ENCODE measurements around the gene ERN1.

The ERN1 gene

GRCh38 chr17:64174686-64175456 is 44.9 kb upstream of the ERN1 start:
- ChIA-PET POLR2A (no interaction called here), CTCF (interaction anchor here (1.1 kb wide), 1 partner anchor 107 kb away, joined by 3 read pairs; no protein-coding TSS in a partner anchor)
- Histone ChIP-seq H3K9me3 (ENCODE audit: control insufficient read depth, insufficient read depth, low read depth, low read length) (no peaks in the 10 kb centered on the region), H3K27ac (ENCODE audit: extremely low read depth, low read depth, low read length) (no peak overlapping the region), H3K36me3 (ENCODE audit: control insufficient read depth in 2 of 2, insufficient read depth in 1 of 2, low read length in 2 of 2) (peaks cover 0 to 46% of the 10 kb centered on the region in 2 experiments; a peak in 2 of 3 replicates), H3K4me3 (ENCODE audit: low read depth, low read length) (no peak overlapping the region), H3K4me1 (ENCODE audit: control insufficient read depth, insufficient read depth, low read length) (no peaks in the 10 kb centered on the region)
- TF ChIP-seq SCRT2 (tag by site-specific recombination; IDR thresholded peaks at IDR 0.05) = peak; percentile 94
- no peak for TF ChIP-seq ZNF157 (tag by site-specific recombination; IDR thresholded peaks at IDR 0.05)

DNA sequence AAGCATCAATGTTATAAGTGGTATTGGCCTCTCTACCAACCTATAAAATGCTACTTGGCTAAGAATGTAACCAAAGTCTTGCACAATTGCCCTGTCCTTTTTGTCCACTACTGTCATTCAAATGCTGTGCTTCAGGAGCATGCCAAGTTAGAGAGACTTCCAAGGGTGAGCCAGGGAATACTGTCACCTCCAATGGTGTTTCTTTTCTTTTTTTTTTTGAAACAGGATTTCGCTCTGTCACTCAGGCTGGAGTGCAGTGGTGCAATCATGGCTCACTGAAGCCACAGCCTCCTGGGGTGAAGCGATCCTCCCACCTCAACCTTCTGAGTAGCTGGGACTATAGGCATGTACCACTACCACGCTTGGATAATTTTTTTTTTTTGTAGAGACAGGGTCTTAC is 43.7 kb upstream of the ERN1 start:
- ChIA-PET POLR2A (no interaction called here), CTCF (interaction anchor here (0.7 kb wide), 1 partner anchor 218 kb away, joined by 3 read pairs; no protein-coding TSS in a partner anchor)
- H3K27ac ChIP-seq (ENCODE audit: extremely low read depth, low read depth, low read length) = no peak overlapping the region
- H3K4me1 ChIP-seq (ENCODE audit: control insufficient read depth, insufficient read depth, low read length) = no peaks in the 10 kb centered on the region
- no peak overlapping the region for H3K4me3 ChIP-seq (ENCODE audit: low read depth, low read length)
- H3K9me3 ChIP-seq (ENCODE audit: control insufficient read depth, insufficient read depth, low read depth, low read length) = no peaks in the 10 kb centered on the region
- TF ChIP-seq ZNF404 (tag by site-specific recombination; IDR thresholded peaks at IDR 0.05) (no peak), ZNF837 (tag by site-specific recombination; IDR thresholded peaks at IDR 0.05) (no peak), ZBTB20 (tag by site-specific recombination; IDR thresholded peaks at IDR 0.05) (no peak), HOXC10 (CRISPR knock-in tag; IDR thresholded peaks at IDR 0.05) (no peak), REPIN1 (tag by site-specific recombination; IDR thresholded peaks at IDR 0.05; ENCODE audit: low read depth) (no peak), ZBTB11 (tag by site-specific recombination; conservative IDR thresholded peaks at IDR 0.05; ENCODE audit: low read depth) (no peak)
- TF ChIP-seq, protein P1, sequence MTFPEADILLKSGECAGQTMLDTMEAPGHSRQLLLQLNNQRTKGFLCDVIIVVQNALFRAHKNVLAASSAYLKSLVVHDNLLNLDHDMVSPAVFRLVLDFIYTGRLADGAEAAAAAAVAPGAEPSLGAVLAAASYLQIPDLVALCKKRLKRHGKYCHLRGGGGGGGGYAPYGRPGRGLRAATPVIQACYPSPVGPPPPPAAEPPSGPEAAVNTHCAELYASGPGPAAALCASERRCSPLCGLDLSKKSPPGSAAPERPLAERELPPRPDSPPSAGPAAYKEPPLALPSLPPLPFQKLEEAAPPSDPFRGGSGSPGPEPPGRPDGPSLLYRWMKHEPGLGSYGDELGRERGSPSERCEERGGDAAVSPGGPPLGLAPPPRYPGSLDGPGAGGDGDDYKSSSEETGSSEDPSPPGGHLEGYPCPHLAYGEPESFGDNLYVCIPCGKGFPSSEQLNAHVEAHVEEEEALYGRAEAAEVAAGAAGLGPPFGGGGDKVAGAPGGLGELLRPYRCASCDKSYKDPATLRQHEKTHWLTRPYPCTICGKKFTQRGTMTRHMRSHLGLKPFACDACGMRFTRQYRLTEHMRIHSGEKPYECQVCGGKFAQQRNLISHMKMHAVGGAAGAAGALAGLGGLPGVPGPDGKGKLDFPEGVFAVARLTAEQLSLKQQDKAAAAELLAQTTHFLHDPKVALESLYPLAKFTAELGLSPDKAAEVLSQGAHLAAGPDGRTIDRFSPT (tag by site-specific recombination; IDR thresholded peaks at IDR 0.05) = no peak
- peaks cover 0 to 43% of the 10 kb centered on the region in 2 experiments; a peak in 2 of 3 replicates for H3K36me3 ChIP-seq (ENCODE audit: control insufficient read depth in 2 of 2, insufficient read depth in 1 of 2, low read length in 2 of 2)

- no peak for TF ChIP-seq SP7 (tag by site-specific recombination; IDR thresholded peaks at IDR 0.05)
- TF ChIP-seq ZNF24 (tag by site-specific recombination; IDR thresholded peaks at IDR 0.05) = no peak
- 0 out of 2 replicates have a peak, but pooled peaks have one; percentile 8 for TF ChIP-seq ZFHX2 (tag by site-specific recombination; conservative IDR thresholded peaks at IDR 0.05)
- no peak for TF ChIP-seq ZNF629 (tag by site-specific recombination; IDR thresholded peaks at IDR 0.05)
- TF ChIP-seq ZSCAN23 (tag by site-specific recombination; IDR thresholded peaks at IDR 0.05) = no peak
- CTCF ChIA-PET = interaction anchor here (0.7 kb wide), 1 partner anchor 29 kb away, joined by 3 read pairs; no protein-coding TSS in a partner anchor
- POLR2A ChIA-PET = no interaction called here
- Histone ChIP-seq H3K9me3 (ENCODE audit: control insufficient read depth, insufficient read depth, low read depth, low read length) (no peaks in the 10 kb centered on the region), H3K4me1 (ENCODE audit: control insufficient read depth, insufficient read depth, low read length) (no peaks in the 10 kb centered on the region), H3K4me3 (ENCODE audit: low read depth, low read length) (no peak overlapping the region), H3K27ac (ENCODE audit: extremely low read depth, low read depth, low read length) (no peak overlapping the region), H3K36me3 (ENCODE audit: control insufficient read depth in 2 of 2, insufficient read depth in 1 of 2, low read length in 2 of 2) (peaks cover 0 to 42% of the 10 kb centered on the region in 2 experiments; a peak in 2 of 3 replicates)
These were observed 42.6 kb upstream of the ERN1 start for GRCh38 chr17:64172510-64172909.

Measured in HEK293 (cell line).